ENCODE measurements around the gene MEI1.

DNA sequence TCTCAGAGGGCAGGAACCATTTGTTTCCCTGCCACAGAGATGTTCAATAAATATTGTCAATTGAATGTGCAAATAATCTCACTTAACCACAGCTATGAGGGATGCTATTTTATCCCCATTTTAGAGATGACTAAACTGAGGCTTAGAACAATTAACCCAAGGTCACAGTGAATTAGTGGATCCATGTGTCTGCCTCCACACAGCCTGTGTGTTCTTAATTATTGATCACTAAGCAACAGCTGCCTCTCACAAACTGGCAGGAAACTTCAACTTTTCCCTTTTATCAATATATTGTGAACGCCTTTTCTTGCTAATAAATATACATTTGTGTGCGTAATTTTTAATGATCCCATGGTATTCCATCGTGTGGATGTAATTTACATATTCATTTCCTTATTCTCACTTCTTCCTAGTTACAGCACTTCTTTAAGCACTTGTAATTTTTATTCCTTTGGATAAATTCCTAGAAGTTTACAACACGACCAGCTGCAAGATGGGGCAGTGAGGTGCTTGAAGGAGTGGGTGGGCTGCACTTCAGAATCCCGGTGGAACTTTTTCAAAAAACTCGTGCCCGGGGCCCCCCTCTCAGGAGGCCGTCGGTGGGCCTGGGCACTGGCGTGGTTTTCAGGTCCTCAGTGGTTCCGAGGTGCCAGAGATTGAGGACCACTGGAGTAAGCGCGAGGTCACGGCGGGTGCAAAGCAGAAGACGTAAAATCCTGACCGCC, 132.7 kb downstream of the MEI1 start:
- TF ChIP-seq, protein P1, sequence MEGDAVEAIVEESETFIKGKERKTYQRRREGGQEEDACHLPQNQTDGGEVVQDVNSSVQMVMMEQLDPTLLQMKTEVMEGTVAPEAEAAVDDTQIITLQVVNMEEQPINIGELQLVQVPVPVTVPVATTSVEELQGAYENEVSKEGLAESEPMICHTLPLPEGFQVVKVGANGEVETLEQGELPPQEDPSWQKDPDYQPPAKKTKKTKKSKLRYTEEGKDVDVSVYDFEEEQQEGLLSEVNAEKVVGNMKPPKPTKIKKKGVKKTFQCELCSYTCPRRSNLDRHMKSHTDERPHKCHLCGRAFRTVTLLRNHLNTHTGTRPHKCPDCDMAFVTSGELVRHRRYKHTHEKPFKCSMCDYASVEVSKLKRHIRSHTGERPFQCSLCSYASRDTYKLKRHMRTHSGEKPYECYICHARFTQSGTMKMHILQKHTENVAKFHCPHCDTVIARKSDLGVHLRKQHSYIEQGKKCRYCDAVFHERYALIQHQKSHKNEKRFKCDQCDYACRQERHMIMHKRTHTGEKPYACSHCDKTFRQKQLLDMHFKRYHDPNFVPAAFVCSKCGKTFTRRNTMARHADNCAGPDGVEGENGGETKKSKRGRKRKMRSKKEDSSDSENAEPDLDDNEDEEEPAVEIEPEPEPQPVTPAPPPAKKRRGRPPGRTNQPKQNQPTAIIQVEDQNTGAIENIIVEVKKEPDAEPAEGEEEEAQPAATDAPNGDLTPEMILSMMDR (IDR thresholded peaks at IDR 0.05), result no peak
- no peak for TF ChIP-seq POLR2A (IDR thresholded peaks at IDR 0.05)
